Jurkat, Clone E6-1 (cell line): Measurements from ENCODE around the gene PDP2.

ENCODE experiments used
- DNase-seq: peaks from one replicate; pipeline ENCODE4 v3.0.0-alpha.2; 2011; ENCODE audit warnings: low read depth, low spot score
- H3K4me3 ChIP-seq: 2 replicates; pipeline ENCODE4 v1.5.1; 2011; ENCODE audit warnings: mild to moderate bottlenecking, low read length, control low read depth, moderate library complexity

The PDP2 gene

GRCh38 chr16:66913711-66914110 lies 33.4 kb downstream of the PDP2 start:
- no peak overlapping the region for H3K4me3 ChIP-seq
- DNase-seq = no peak

GRCh38 chr16:66914541-66914940 lies 34.2 kb downstream of the PDP2 start:
- H3K4me3 ChIP-seq = no peak overlapping the region
- DNase-seq = no peak

GRCh38 chr16:66915041-66915440 lies 34.7 kb downstream of the PDP2 start:
- H3K4me3 ChIP-seq = no peak overlapping the region
- DNase-seq = no peak

DNA sequence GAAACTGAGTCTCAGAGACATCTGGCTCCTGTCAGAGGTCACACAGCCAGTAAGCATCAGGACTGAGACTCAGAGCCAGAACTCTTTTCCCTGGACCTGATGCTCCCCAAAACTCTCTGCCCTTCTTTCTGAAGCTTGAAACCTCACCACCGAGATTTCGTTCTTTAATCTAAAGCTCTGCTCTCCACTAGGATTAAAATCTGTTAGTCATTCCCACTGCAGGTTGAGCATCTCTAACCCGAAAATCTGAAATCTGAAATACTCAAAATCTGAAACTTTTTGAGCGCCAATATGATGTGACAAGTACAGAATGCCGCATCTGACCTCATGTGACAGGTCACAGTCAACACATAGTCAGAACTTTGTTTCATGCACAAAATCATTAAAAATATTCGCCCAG lies 36.2 kb downstream of the PDP2 start:
- no peak for DNase-seq
- H3K4me3 ChIP-seq = no peak overlapping the region

DNA sequence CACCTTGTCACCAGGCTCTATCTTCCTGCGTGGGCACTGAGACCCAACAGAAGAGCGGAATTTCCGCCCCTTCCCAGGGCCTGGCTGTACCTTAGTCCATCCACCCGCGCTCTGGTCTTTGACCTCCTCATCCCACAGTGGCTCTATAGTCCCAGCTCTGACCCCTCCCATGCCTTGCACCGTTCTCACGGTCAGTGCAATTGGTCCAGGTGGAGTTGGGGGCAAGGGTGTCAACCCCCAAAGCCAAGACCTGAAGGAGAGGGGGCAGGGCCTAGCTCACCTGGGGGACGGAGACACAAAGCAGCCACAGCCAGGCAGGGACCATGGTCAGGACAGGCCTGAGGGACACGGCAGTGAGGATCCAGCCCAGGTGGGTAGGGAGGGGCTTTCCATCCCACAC lies 37.4 kb downstream of the PDP2 start:
- no peak for DNase-seq
- H3K4me3 ChIP-seq = no peak overlapping the region

DNA sequence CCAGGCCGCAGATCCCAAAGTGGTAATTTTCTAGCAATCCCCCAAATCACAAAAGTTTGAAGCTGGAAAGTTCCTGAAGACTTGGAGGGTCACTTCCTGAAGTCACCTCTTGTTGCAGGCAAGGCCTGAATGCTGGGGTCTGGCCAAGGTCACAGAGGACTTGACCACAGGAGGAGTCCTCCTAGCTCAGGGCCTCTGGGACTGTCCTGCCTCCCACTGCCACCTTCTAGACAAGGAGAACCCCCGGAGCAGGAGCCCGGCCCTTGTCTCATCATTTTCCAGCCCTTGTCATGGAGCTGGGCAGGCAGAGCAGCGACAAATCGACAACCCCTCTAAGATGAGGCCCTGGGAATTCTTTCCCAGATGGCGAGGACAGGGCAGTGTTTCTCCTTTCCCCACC lies 38.0 kb downstream of the PDP2 start:
- H3K4me3 ChIP-seq = no peak overlapping the region
- DNase-seq = no peak

- no peak for DNase-seq
- no peak within 1 kb of the TSS for H3K4me3 ChIP-seq
Observed at GRCh38 chr16:66918803-66919568, 38.7 kb downstream of the PDP2 start, which contains the start of gene CDH16. Gene CDH16, minus strand, starts transcription at chr16:66918885. Its CDS starts 820 bp downstream, at chr16:66918065.

DNA sequence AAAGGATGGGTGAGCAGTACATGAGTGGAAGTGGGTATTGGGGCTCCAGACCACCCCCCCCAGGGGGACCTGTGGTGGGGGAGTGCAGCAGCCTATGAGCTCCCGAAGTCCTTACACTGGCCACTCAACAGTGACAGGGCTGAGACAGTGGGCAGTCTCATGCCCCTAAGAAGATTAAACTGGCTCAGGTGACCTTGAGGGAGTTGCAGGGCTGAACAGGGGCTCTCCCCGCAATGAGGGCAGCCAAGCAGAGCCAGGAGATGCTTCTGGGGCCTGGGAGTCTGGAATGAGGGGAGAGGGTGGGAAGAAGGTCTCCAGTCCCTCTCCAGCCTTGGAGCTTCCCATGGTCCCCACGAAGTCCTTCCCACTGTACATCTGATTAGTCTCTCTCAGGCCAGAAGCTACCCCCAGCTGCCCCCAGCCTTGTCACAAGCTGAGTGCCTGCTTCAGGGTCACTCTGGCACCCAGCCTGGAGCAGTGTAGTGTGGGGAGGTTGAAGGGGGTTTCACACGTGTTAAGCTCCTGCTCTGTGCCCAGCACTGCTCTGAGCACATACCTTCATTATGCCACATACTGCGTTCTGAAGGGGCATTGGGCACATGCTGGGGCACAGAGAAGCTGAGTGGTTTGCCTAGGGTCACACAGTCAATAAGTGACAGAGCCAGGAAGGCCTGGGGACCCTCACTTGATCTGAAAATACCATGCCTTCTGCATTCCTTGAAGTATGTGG lies 39.4 kb downstream of the PDP2 start:
- no peak overlapping the region for H3K4me3 ChIP-seq
- no peak for DNase-seq

DNA sequence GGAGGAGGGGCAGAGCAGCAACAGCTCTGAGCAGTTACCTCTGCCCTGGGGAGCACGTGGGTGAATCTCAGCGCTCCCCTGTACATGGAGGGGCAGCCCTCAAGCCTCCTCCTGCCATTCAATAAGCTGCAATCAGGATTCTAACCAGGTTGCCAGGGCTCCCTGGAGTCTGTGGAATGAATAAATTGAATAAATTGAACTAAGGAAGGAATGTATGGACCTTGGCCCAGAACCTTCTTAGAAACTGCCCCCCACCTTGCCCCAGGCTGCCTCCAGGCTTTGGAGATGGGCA lies 39.9 kb downstream of the PDP2 start:
- H3K4me3 ChIP-seq = no peak overlapping the region

DNA sequence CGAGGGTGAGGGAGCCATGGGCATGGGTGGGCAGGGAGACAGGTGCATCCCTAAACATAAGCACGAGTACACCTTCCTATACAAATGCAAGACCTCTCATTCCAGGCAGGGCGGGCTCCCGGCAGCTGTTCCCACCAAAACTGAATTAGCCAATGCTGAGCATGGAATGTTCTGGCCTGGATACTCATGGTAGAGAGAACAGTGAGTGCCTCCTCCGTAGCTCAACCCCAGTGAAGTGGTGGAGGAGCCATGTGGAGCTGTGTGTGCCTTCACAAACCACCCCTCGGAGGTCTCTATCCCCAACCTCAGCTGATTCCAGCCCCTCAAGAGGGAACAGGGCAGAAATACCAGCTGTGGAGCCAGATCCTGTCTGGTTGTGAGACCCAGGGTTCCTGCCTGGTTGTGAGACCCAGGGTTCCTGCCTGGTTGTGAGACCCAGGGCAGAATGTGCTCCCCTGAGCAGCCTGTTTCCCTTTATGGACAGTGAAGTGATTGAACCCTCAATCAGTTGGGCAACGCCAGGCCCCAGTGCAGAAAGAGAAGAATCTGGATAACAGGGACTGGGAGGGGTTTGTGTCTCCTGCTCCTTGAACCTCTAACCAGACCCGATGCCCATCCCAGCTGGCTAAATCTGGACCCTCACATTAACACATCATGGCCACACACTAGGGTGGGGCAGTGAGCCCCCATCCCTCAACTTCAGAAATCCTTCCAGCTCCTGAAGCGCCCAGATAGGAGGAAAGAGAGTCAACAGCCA lies 40.8 kb downstream of the PDP2 start:
- no peak overlapping the region for H3K4me3 ChIP-seq
- DNase-seq = no peak

More for the DNA sequence above, 39.9 kb downstream of the PDP2 start:
- DNase-seq = no peak

GRCh38 chr16:66921729-66922450 lies 41.6 kb downstream of the PDP2 start:
- no peak overlapping the region for H3K4me3 ChIP-seq
- no peak for DNase-seq

GRCh38 chr16:66923247-66923731 lies 43.0 kb downstream of the PDP2 start:
- DNase-seq = no peak
- no peak overlapping the region for H3K4me3 ChIP-seq

- no peak for DNase-seq
- no peak overlapping the region for H3K4me3 ChIP-seq
Observed at GRCh38 chr16:66923866-66924265, 43.6 kb downstream of the PDP2 start.

DNA sequence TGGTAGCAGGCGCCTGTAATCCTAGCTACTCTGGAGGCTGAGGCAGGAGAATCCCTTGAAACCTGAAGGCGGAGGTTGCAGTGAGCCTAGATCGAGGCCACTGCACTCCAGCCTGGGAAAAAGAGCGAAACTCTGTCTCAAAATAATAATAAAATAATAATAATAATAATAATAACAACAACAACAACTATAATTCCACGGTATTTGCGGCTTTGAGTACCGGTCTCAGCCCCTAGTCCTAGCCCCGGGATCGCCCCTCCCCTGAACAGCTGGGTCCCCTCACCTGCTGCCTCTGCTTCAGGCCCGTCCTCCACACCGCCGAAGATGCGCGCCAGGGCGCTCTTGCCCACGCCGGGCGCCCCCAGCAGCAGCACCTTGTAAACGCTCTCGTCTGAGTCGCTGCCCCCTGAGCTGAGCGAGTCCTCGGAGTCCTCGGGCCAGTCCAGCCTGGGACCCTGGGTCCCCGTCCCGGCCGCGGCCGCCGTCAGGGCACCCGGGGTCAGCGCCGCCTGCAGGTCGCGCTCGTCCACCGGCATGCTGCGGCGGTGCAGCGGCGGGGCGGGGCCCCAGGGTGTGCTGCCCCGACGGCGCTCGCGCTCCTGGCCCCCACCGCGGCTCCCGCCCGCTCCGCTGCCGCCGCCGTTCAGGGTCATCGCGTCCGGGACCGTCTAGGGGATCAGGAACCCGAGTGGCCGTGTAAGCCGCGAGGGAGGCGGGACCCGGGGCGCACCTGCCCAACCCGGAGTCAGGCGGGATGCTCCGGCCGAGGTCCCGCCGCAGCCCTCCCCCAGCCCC lies 44.4 kb downstream of the PDP2 start:
- H3K4me3 ChIP-seq = no peak overlapping the region
- no peak for DNase-seq

GRCh38 chr16:66925322-66925840 lies 45.1 kb downstream of the PDP2 start, which contains the start of gene RRAD:
Gene RRAD, minus strand, starts transcription at chr16:66925535. Its CDS starts 356 bp downstream, at chr16:66925179.
- no peak for DNase-seq
- no peak within 1 kb of the TSS for H3K4me3 ChIP-seq

GRCh38 chr16:66926171-66926947 lies 46.0 kb downstream of the PDP2 start:
- DNase-seq = no peak
- no peak overlapping the region for H3K4me3 ChIP-seq

GRCh38 chr16:66926961-66927436 lies 46.7 kb downstream of the PDP2 start:
- no peak overlapping the region for H3K4me3 ChIP-seq
- no peak for DNase-seq
